HEK293 (cell line): ENCODE data around the gene DPP9.

Source experiments
- ELK4 ChIP-seq: IDR thresholded peaks from 2 replicates; pipeline ENCODE4 v1.6.1; 2011; ENCODE audit warnings: mild to moderate bottlenecking, low read depth, low read length, borderline replicate concordance
- HOXC10 ChIP-seq: sonication (generic); formaldehyde crosslinking; IDR thresholded peaks from 2 replicates; pipeline ENCODE4 v1.8.1; 2023; ENCODE audit warnings: mild to moderate bottlenecking, missing genetic modification reagents
- OSR2 ChIP-seq: fragments of 450-650 bp; formaldehyde crosslinking; IDR thresholded peaks from 2 replicates; pipeline ENCODE4 v1.5.1; 2016; ENCODE audit warnings: missing biosample characterization, missing genetic modification characterization
- SALL2 ChIP-seq: fragments of 450-650 bp; formaldehyde crosslinking; IDR thresholded peaks from 2 replicates; pipeline ENCODE4 v1.5.0; 2017; ENCODE audit warnings: missing biosample characterization, mild to moderate bottlenecking, missing genetic modification characterization, borderline replicate concordance
- SP2 ChIP-seq: fragments of 450-650 bp; formaldehyde crosslinking; IDR thresholded peaks from 2 replicates; pipeline ENCODE4 v1.5.1; 2016; ENCODE audit warnings: missing biosample characterization, missing genetic modification characterization
- ZBTB1 ChIP-seq: fragments of 450-650 bp; formaldehyde crosslinking; IDR thresholded peaks from 2 replicates; pipeline ENCODE4 v1.5.1; 2016; ENCODE audit warnings: missing biosample characterization, missing genetic modification characterization
- ZBTB17 ChIP-seq: fragments of 450-650 bp; formaldehyde crosslinking; IDR thresholded peaks from 2 replicates; pipeline ENCODE4 v1.5.1; 2016; ENCODE audit warnings: missing biosample characterization, missing genetic modification characterization
- ZBTB7A ChIP-seq: fragments of 450-650 bp; formaldehyde crosslinking; IDR thresholded peaks from 2 replicates; pipeline ENCODE4 v1.5.1; 2016; ENCODE audit warnings: low read depth, missing biosample characterization, missing genetic modification characterization
- ZFP41 ChIP-seq: fragments of 450-650 bp; formaldehyde crosslinking; IDR thresholded peaks from 2 replicates; pipeline ENCODE4 v1.5.1; 2016; ENCODE audit warnings: missing biosample characterization, missing genetic modification characterization, borderline replicate concordance
- ZNF112 ChIP-seq: fragments of 450-650 bp; formaldehyde crosslinking; IDR thresholded peaks from 2 replicates; pipeline ENCODE4 v1.5.0; 2017; ENCODE audit warnings: missing biosample characterization, missing genetic modification characterization
- ZNF16 ChIP-seq: fragments of 450-650 bp; formaldehyde crosslinking; IDR thresholded peaks from 2 replicates; pipeline ENCODE4 v1.5.1; 2016; ENCODE audit warnings: low read depth, missing biosample characterization, missing genetic modification characterization
- ZNF280D ChIP-seq: fragments of 450-650 bp; formaldehyde crosslinking; IDR thresholded peaks from 2 replicates; pipeline ENCODE4 v1.5.1; 2016; ENCODE audit warnings: missing biosample characterization, missing genetic modification characterization
- ZNF302 ChIP-seq: fragments of 450-650 bp; formaldehyde crosslinking; IDR thresholded peaks from 2 replicates; pipeline ENCODE4 v1.5.1; 2016; ENCODE audit warnings: missing biosample characterization, missing genetic modification characterization, low read depth
- ZNF311 ChIP-seq: fragments of 450-650 bp; formaldehyde crosslinking; IDR thresholded peaks from 2 replicates; pipeline ENCODE4 v1.5.1; 2017; ENCODE audit warnings: missing biosample characterization, missing genetic modification characterization, borderline replicate concordance
- ZNF335 ChIP-seq: fragments of 450-650 bp; formaldehyde crosslinking; conservative IDR thresholded peaks from 2 replicates; pipeline ENCODE4 v1.5.1; 2016; ENCODE audit warnings: missing biosample characterization, missing genetic modification characterization
- ZNF350 ChIP-seq: fragments of 450-650 bp; formaldehyde crosslinking; IDR thresholded peaks from 2 replicates; pipeline ENCODE4 v1.5.0; 2017; ENCODE audit warnings: missing biosample characterization, mild to moderate bottlenecking, missing genetic modification characterization
- ZNF391 ChIP-seq: fragments of 450-650 bp; formaldehyde crosslinking; IDR thresholded peaks from 2 replicates; pipeline ENCODE4 v1.5.1; 2016; ENCODE audit warnings: low read depth, missing biosample characterization, missing genetic modification characterization, borderline replicate concordance
- ZNF433 ChIP-seq: fragments of 450-650 bp; formaldehyde crosslinking; IDR thresholded peaks from 2 replicates; pipeline ENCODE4 v1.5.1; 2016; ENCODE audit warnings: missing biosample characterization, missing genetic modification characterization, low read depth
- ZNF529 ChIP-seq: fragments of 450-650 bp; formaldehyde crosslinking; IDR thresholded peaks from 2 replicates; pipeline ENCODE4 v1.5.1; 2017; ENCODE audit warnings: missing genetic modification characterization, missing biosample characterization; ENCODE audit not compliant: insufficient replicate concordance
- ZNF704 ChIP-seq: fragments of 450-650 bp; formaldehyde crosslinking; IDR thresholded peaks from 2 replicates; pipeline ENCODE4 v1.5.1; 2016; ENCODE audit warnings: missing biosample characterization, missing genetic modification characterization
- ZNF768 ChIP-seq: fragments of 450-650 bp; formaldehyde crosslinking; IDR thresholded peaks from 2 replicates; pipeline ENCODE4 v1.5.1; 2018; ENCODE audit warnings: missing biosample characterization, mild to moderate bottlenecking, missing genetic modification characterization
- ZSCAN5A ChIP-seq: fragments of 450-650 bp; formaldehyde crosslinking; IDR thresholded peaks from 2 replicates; pipeline ENCODE4 v1.5.1; 2016; ENCODE audit warnings: missing biosample characterization, missing genetic modification characterization
- TF ChIP-seq, protein P1 (sequence below): fragments of 450-650 bp; IDR thresholded peaks from 2 replicates; pipeline ENCODE4 v1.5.1; 2018; ENCODE audit warnings: missing biosample characterization, missing genetic modification characterization
- TF ChIP-seq, protein P2 (sequence below): fragments of 450-650 bp; formaldehyde crosslinking; IDR thresholded peaks from 2 replicates; pipeline ENCODE4 v1.5.1; 2016; ENCODE audit warnings: missing biosample characterization, missing genetic modification characterization
- TF ChIP-seq, protein P3 (sequence below): fragments of 450-650 bp; formaldehyde crosslinking; IDR thresholded peaks from 2 replicates; pipeline ENCODE4 v1.5.1; 2016; ENCODE audit warnings: missing biosample characterization, missing genetic modification characterization, borderline replicate concordance

Gene DPP9

DNA sequence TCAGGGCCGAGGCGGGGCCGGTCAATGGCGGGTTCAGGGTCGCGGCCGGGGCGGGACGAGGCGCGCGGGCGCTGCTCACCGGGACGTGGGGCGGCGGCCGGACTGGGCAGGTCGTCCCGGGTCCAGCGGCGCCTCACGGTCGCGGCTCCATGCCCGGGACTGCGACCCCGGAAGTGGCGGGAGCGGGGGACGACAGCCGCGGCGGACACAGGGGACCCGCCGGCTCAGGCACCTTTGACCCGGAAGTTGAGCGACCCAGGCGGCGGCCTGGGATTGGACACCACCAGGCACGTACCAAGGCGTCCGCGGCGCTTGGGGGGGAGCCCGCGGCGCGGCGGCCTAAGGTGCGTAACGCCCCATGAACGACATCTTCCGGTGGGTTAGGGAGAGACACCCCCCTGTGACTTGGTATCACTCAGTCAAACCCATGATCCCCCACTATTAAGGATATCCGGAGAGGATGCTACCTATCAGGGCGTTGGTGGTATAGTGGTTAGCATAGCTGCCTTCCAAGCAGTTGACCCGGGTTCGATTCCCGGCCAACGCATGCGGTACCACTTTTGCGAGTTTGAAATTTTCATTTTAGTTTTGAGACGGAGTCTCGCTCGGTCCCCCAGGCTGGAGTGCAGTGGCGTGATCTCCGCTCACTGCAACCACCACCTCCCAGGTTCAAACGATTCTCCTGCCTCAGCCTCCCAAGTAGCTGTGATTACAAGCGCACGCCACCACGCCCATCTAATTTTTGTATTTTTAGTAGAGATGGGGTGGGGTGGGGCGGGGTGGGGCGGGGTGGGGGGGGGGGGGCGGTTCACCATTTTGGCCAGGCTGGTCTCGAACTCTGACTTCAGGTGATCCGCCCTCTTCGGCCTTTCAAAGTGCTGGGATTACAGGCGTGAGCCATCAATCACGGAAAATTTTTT, at the start of gene DPP9 (continued):
- no peak for TF ChIP-seq ZNF112
- TF ChIP-seq ZNF350 (tag by site-specific recombination) = no peak
- peak; percentile 42; the same call in 1 of the 2 replicates for TF ChIP-seq ELK4
- TF ChIP-seq ZBTB1 = peak; percentile 60; the same call in 1 of the 2 replicates
- TF ChIP-seq ZNF280D = no peak; the same call in none of the 2 replicates
- TF ChIP-seq ZBTB7A (tag by site-specific recombination) = peak; percentile 99
- TF ChIP-seq OSR2 (tag by site-specific recombination) = no peak
- peak; percentile 99 for TF ChIP-seq ZNF391 (tag by site-specific recombination)
- peak; percentile 86 for TF ChIP-seq SP2 (tag by site-specific recombination)
- TF ChIP-seq, protein P1, sequence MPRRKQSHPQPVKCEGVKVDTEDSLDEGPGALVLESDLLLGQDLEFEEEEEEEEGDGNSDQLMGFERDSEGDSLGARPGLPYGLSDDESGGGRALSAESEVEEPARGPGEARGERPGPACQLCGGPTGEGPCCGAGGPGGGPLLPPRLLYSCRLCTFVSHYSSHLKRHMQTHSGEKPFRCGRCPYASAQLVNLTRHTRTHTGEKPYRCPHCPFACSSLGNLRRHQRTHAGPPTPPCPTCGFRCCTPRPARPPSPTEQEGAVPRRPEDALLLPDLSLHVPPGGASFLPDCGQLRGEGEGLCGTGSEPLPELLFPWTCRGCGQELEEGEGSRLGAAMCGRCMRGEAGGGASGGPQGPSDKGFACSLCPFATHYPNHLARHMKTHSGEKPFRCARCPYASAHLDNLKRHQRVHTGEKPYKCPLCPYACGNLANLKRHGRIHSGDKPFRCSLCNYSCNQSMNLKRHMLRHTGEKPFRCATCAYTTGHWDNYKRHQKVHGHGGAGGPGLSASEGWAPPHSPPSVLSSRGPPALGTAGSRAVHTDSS (tag by site-specific recombination) = peak; percentile 70
- TF ChIP-seq ZNF704 (tag by site-specific recombination) = no peak
- no peak for TF ChIP-seq ZNF433
- TF ChIP-seq ZFP41 = peak; percentile 87; the same call in 1 of the 2 replicates
- TF ChIP-seq, protein P2, sequence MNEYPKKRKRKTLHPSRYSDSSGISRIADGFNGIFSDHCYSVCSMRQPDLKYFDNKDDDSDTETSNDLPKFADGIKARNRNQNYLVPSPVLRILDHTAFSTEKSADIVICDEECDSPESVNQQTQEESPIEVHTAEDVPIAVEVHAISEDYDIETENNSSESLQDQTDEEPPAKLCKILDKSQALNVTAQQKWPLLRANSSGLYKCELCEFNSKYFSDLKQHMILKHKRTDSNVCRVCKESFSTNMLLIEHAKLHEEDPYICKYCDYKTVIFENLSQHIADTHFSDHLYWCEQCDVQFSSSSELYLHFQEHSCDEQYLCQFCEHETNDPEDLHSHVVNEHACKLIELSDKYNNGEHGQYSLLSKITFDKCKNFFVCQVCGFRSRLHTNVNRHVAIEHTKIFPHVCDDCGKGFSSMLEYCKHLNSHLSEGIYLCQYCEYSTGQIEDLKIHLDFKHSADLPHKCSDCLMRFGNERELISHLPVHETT = peak; percentile 99
- no peak for TF ChIP-seq ZNF16 (tag by site-specific recombination)
- TF ChIP-seq ZBTB17 (tag by site-specific recombination) = peak; percentile 69; the same call in 1 of the 2 replicates
- no peak for TF ChIP-seq ZNF768 (tag by site-specific recombination)
- TF ChIP-seq HOXC10 (CRISPR knock-in tag) = no peak
- no peak for TF ChIP-seq SALL2 (tag by site-specific recombination)
- TF ChIP-seq ZNF311 (tag by site-specific recombination) = no peak
- TF ChIP-seq, protein P3, sequence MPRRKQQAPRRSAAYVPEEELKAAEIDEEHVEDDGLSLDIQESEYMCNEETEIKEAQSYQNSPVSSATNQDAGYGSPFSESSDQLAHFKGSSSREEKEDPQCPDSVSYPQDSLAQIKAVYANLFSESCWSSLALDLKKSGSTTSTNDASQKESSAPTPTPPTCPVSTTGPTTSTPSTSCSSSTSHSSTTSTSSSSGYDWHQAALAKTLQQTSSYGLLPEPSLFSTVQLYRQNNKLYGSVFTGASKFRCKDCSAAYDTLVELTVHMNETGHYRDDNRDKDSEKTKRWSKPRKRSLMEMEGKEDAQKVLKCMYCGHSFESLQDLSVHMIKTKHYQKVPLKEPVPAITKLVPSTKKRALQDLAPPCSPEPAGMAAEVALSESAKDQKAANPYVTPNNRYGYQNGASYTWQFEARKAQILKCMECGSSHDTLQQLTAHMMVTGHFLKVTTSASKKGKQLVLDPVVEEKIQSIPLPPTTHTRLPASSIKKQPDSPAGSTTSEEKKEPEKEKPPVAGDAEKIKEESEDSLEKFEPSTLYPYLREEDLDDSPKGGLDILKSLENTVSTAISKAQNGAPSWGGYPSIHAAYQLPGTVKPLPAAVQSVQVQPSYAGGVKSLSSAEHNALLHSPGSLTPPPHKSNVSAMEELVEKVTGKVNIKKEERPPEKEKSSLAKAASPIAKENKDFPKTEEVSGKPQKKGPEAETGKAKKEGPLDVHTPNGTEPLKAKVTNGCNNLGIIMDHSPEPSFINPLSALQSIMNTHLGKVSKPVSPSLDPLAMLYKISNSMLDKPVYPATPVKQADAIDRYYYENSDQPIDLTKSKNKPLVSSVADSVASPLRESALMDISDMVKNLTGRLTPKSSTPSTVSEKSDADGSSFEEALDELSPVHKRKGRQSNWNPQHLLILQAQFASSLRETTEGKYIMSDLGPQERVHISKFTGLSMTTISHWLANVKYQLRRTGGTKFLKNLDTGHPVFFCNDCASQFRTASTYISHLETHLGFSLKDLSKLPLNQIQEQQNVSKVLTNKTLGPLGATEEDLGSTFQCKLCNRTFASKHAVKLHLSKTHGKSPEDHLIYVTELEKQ = peak; percentile 70
- no peak for TF ChIP-seq ZNF302 (tag by site-specific recombination)
- peak; percentile 39 for TF ChIP-seq ZNF335
- no peak for TF ChIP-seq ZNF529
- 0 out of 2 replicates have a peak, but pooled peaks have one; percentile 50 for TF ChIP-seq ZSCAN5A
